ENCODE data around the gene RBMS2. TPM values are rescaled to one million over a fixed set of nuclear protein-coding genes. Genes with fewer than 3 reads are reported as not detected.

The RBMS2 gene
- total and polyA plus RNA-seq, 10 of the 15 experiments (the other 5 are each of a cell fraction or from before 2014, with no cell fraction given) = 0.56 to 7.1 (median 2.4) TPM

- no peak for TF ChIP-seq CBFB (IDR thresholded peaks at IDR 0.05; ENCODE audit: low read depth)
- TF ChIP-seq ZBTB11 (CRISPR knock-in tag; IDR thresholded peaks at IDR 0.05) = no peak
- TF ChIP-seq IKZF2 (IDR thresholded peaks at IDR 0.05) = no peak
- no peak for TF ChIP-seq E4F1 (IDR thresholded peaks at IDR 0.05; ENCODE audit: borderline replicate concordance, partially characterized antibody)
- no peak for TF ChIP-seq SMAD1 (IDR thresholded peaks at IDR 0.05; ENCODE audit: low read depth, partially characterized antibody)
- no peak for TF ChIP-seq MYC (IDR thresholded peaks at IDR 0.05; ENCODE audit: insufficient read depth, insufficient read length, insufficient replicate concordance, low read length, severe bottlenecking)
- no peak for TF ChIP-seq RELB (IDR thresholded peaks at IDR 0.05; ENCODE audit: low read depth)
- TF ChIP-seq DPF2 (IDR thresholded peaks at IDR 0.05) = no peak
- TF ChIP-seq ZZZ3 (IDR thresholded peaks at IDR 0.05; ENCODE audit: control insufficient read depth, insufficient read length, low read depth) = no peak
- no peak for TF ChIP-seq SUZ12 (IDR thresholded peaks at IDR 0.05; ENCODE audit: unreplicated experiment)
- TF ChIP-seq KDM1A (IDR thresholded peaks at IDR 0.05; ENCODE audit: borderline replicate concordance) = no peak
- TF ChIP-seq EGR1 (IDR thresholded peaks at IDR 0.05; ENCODE audit: borderline replicate concordance in 1 of 2, low read depth in 2 of 2, low read length in 2 of 2) = no peak
- no peak for TF ChIP-seq MLLT1 (IDR thresholded peaks at IDR 0.05)
Observed at GRCh38 chr12:56476143-56476542, 45.5 kb upstream of the RBMS2 start (continued).
